BE2C (cell line): ENCODE data around the gene ABCD1.
"Not testable (repeated sequence)": the region's sequence is repeated elsewhere in the genome, so short reads cannot be mapped to it uniquely, and the experiment has no call there.

ENCODE experiments used
- DNase-seq: peaks from one replicate; pipeline ENCODE4 v3.0.0-alpha.2; 2020
- H3K27me3 ChIP-seq: fragments of 250-450 bp; sonication (Bioruptor Pico); 2 replicates; pipeline ENCODE4 v1.5.1; 2020; ENCODE audit warnings: mild to moderate bottlenecking
- H3K36me3 ChIP-seq: fragments of 250-450 bp; sonication (Bioruptor Pico); 2 replicates; pipeline ENCODE4 v1.5.1; 2020; ENCODE audit warnings: mild to moderate bottlenecking
- H3K4me1 ChIP-seq: fragments of 250-450 bp; sonication (Bioruptor Pico); 2 replicates; pipeline ENCODE4 v1.5.1; 2020
- H3K4me3 ChIP-seq: 2 replicates; pipeline ENCODE4 v1.5.1; 2011; ENCODE audit warnings: low read depth, low read length
- H3K9me3 ChIP-seq: fragments of 250-450 bp; sonication (Bioruptor Pico); 2 replicates; pipeline ENCODE4 v1.5.1; 2020
- CTCF ChIP-seq: IDR thresholded peaks from 2 replicates; pipeline ENCODE4 v1.5.1; 2012; ENCODE audit warnings: mild to moderate bottlenecking, low read depth, low read length

ABCD1 gene

GRCh38 chrX:153739754-153740486, 15.3 kb downstream of the ABCD1 start:
- Histone ChIP-seq H3K4me3 (no peak overlapping the region), H3K27me3 (no peaks in the 10 kb centered on the region), H3K9me3 (no peaks in the 10 kb centered on the region), H3K4me1 (peaks cover 19% of the 10 kb centered on the region), H3K36me3 (no peaks in the 10 kb centered on the region)
- DNase-seq, result no peak
- no peak for TF ChIP-seq CTCF

- H3K4me1 ChIP-seq, result peaks cover 21% of the 10 kb centered on the region
- H3K36me3 ChIP-seq, result no peaks in the 10 kb centered on the region
- H3K27me3 ChIP-seq, result no peaks in the 10 kb centered on the region
- H3K4me3 ChIP-seq, result no peak overlapping the region
- no peaks in the 10 kb centered on the region for H3K9me3 ChIP-seq
- no peak for DNase-seq
- no peak for TF ChIP-seq CTCF
Observed at GRCh38 chrX:153740631-153741222, 16.1 kb downstream of the ABCD1 start.

GRCh38 chrX:153741446-153741845, 16.8 kb downstream of the ABCD1 start:
- Histone ChIP-seq H3K4me3 (no peak overlapping the region), H3K36me3 (no peaks in the 10 kb centered on the region), H3K9me3 (no peaks in the 10 kb centered on the region), H3K4me1 (peaks cover 19% of the 10 kb centered on the region), H3K27me3 (no peaks in the 10 kb centered on the region)
- TF ChIP-seq CTCF, result no peak
- no peak for DNase-seq

GRCh38 chrX:153742111-153742510, 17.5 kb downstream of the ABCD1 start:
- H3K4me3 ChIP-seq, DNase-seq, H3K9me3 ChIP-seq, H3K27me3 ChIP-seq, H3K36me3 ChIP-seq: not testable (repeated sequence)
- H3K4me1 ChIP-seq, result peaks cover 13% of the 10 kb centered on the region

GRCh38 chrX:153742796-153743467, 18.3 kb downstream of the ABCD1 start:
- H3K4me3 ChIP-seq, DNase-seq, H3K36me3 ChIP-seq, H3K27me3 ChIP-seq, H3K9me3 ChIP-seq: not testable (repeated sequence)
- peaks cover 13% of the 10 kb centered on the region for H3K4me1 ChIP-seq

GRCh38 chrX:153743468-153744209, 19.0 kb downstream of the ABCD1 start:
- H3K4me1 ChIP-seq, result peaks cover 13% of the 10 kb centered on the region
- TF ChIP-seq CTCF, result peak; percentile 30; the same call in 1 of the 2 replicates
- peak; percentile 88 for DNase-seq
- H3K27me3 ChIP-seq, H3K36me3 ChIP-seq, H3K9me3 ChIP-seq: not testable (repeated sequence)
- H3K4me3 ChIP-seq, result peak overlapping the region; percentile 52
